ENCODE data around the gene CEP112.

The CEP112 gene

DNA sequence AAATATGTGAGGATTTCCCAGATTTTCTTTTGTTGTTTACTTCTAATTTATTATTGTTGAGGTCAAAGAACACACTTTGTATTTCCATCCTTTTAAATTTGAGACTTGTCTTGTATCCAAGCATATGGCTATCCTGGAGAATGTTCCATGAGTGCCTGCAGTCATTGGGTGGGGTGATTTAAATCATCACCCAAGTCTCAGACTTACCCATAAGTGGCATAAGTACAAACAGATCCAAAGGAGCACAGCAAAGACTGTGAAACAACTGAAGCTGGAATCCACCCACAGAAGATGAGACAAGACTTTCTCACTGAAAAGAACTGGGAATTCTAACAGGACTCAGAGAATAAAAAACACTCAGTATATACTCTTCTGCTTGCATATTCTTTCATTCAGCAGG lies 239.9 kb downstream of the CEP112 start:
- TF ChIP-seq MYC (IDR thresholded peaks at IDR 0.05; ENCODE audit: low read depth, low read length) (no peak), MAX (IDR thresholded peaks at IDR 0.05; ENCODE audit: low read depth, low read length) (no peak), POLR2A (IDR thresholded peaks at IDR 0.05; ENCODE audit: extremely low read depth, insufficient read length) (no peak), CTCF (IDR thresholded peaks at IDR 0.05; ENCODE audit: low read depth, low read length) (no peak)
- DNase-seq (ENCODE audit: low read depth) = no peak
- H3K4me3 ChIP-seq (ENCODE audit: low read depth, low read length) = no peak overlapping the region

DNA sequence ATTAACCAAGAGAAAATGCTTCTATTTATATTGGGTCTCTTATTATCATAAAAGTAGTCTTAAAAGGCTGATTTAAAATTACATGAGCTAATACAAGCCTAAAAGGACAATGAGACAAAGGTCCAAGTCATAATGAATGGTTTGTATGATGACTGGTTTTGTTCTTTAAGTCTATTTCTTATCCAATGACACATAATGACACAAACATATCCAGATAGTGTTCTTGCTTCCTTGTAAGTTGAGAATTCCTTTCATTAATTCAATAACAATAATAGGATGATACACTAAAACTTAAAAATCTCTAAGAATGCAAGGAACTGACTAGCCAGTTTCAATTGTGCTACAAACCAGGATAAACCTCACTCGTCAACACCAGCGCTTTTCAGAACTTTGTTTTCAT lies 244.1 kb downstream of the CEP112 start:
- H3K4me3 ChIP-seq (ENCODE audit: low read depth, low read length) = no peak overlapping the region
- DNase-seq (ENCODE audit: low read depth) = no peak
- no peak for TF ChIP-seq MAX (IDR thresholded peaks at IDR 0.05; ENCODE audit: low read depth, low read length)
- no peak for TF ChIP-seq POLR2A (IDR thresholded peaks at IDR 0.05; ENCODE audit: extremely low read depth, insufficient read length)
- TF ChIP-seq CTCF (IDR thresholded peaks at IDR 0.05; ENCODE audit: low read depth, low read length) = no peak
- no peak for TF ChIP-seq MYC (IDR thresholded peaks at IDR 0.05; ENCODE audit: low read depth, low read length)

DNA sequence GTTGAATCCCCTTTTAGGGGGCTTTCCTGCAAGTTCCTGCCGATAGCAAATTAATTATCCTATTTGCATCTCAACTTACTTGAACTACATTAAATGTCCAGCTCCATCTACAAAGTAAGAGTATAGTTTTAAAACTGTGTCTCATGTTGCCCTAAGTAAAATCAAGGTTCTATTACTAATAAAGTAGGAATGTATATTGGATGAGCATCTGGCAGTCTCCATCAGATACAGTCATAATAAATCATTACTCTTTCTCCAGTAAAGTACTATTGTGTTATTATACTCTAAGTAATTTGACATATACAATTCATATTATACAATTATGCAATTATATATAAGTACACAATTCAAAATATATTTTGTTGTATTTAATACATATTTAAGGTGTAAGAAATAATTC lies 249.3 kb downstream of the CEP112 start:
- H3K4me3 ChIP-seq (ENCODE audit: low read depth, low read length) = no peak overlapping the region
- TF ChIP-seq POLR2A (IDR thresholded peaks at IDR 0.05; ENCODE audit: extremely low read depth, insufficient read length) = no peak
- no peak for DNase-seq (ENCODE audit: low read depth)

- H3K4me3 ChIP-seq (ENCODE audit: low read depth, low read length) = no peak overlapping the region
- TF ChIP-seq POLR2A (IDR thresholded peaks at IDR 0.05; ENCODE audit: extremely low read depth, insufficient read length) (no peak), MYC (IDR thresholded peaks at IDR 0.05; ENCODE audit: low read depth, low read length) (no peak), MAX (IDR thresholded peaks at IDR 0.05; ENCODE audit: low read depth, low read length) (no peak), CTCF (IDR thresholded peaks at IDR 0.05; ENCODE audit: low read depth, low read length) (no peak)
- peak; percentile 2 for DNase-seq (ENCODE audit: low read depth)
Observed at GRCh38 chr17:65941356-65941899, 250.5 kb downstream of the CEP112 start.

DNA sequence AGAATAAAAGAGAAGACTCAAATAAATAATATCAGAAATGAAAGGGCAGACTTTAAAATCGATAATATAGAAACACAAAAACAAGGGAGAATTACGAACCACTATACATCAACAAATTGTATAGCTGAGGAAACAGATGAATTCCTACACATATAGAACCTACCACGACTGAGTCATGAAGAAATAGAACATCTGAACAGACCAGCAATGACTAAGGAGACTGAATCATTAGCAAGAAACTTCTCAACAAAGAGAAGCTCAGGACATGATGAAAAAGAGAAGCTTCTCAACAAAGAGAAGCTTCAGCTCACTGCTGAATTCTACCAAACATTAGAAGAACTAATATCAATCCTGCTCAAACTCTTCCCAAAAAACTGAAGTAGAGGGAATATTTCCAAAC lies 255.9 kb downstream of the CEP112 start:
- TF ChIP-seq CTCF (IDR thresholded peaks at IDR 0.05; ENCODE audit: low read depth, low read length) = no peak
- no peak for TF ChIP-seq MAX (IDR thresholded peaks at IDR 0.05; ENCODE audit: low read depth, low read length)
- no peak for TF ChIP-seq MYC (IDR thresholded peaks at IDR 0.05; ENCODE audit: low read depth, low read length)
- TF ChIP-seq POLR2A (IDR thresholded peaks at IDR 0.05; ENCODE audit: extremely low read depth, insufficient read length) = no peak
- no peak for DNase-seq (ENCODE audit: low read depth)

GRCh38 chr17:65933290-65933689 lies 258.6 kb downstream of the CEP112 start:
- no peak for DNase-seq (ENCODE audit: low read depth)
- no peak for TF ChIP-seq CTCF (IDR thresholded peaks at IDR 0.05; ENCODE audit: low read depth, low read length)
- no peak for TF ChIP-seq MAX (IDR thresholded peaks at IDR 0.05; ENCODE audit: low read depth, low read length)
- no peak for TF ChIP-seq MYC (IDR thresholded peaks at IDR 0.05; ENCODE audit: low read depth, low read length)
- no peak for TF ChIP-seq POLR2A (IDR thresholded peaks at IDR 0.05; ENCODE audit: extremely low read depth, insufficient read length)
- H3K4me3 ChIP-seq (ENCODE audit: low read depth, low read length) = no peak overlapping the region

More for the DNA sequence above, 255.9 kb downstream of the CEP112 start:
- H3K4me3 ChIP-seq (ENCODE audit: low read depth, low read length) = no peak overlapping the region

Measured in NB4 (cell line).